Activated T-cell treated with anti-CD3 and anti-CD28 coated beads, Interleukin-2, amount 50 U/mL, for 24 hours (primary cell): ENCODE results near the gene LZTR1.
"Not testable (repeated sequence)": the region's sequence is repeated elsewhere in the genome, so short reads cannot be mapped to it uniquely, and the experiment has no call there.

Experiments
- DNase-seq: peaks from one replicate; pipeline ENCODE4 v3.0.0-alpha.2; 2020
- H3K27ac Mint-ChIP-seq: 2 replicates; pipeline ENCODE4 v1.8.0; 2020; ENCODE audit warnings: mild to moderate bottlenecking, mixed read lengths
- H3K27me3 Mint-ChIP-seq: 2 replicates; pipeline ENCODE4 v1.8.0; 2020; ENCODE audit warnings: mixed read lengths
- H3K36me3 Mint-ChIP-seq: 2 replicates; pipeline ENCODE4 v1.8.0; 2020; ENCODE audit warnings: low read depth, mixed read lengths
- H3K4me1 Mint-ChIP-seq: 2 replicates; pipeline ENCODE4 v1.8.0; 2020; ENCODE audit warnings: low read depth, mixed read lengths
- H3K4me3 Mint-ChIP-seq: 2 replicates; pipeline ENCODE4 v1.8.0; 2020; ENCODE audit warnings: mild to moderate bottlenecking, moderate library complexity, mixed read lengths
- H3K9me3 Mint-ChIP-seq: 2 replicates; pipeline ENCODE4 v1.8.0; 2020; ENCODE audit warnings: mixed read lengths

LZTR1 gene

GRCh38 chr22:20981787-20982562 lies at the start of gene LZTR1:
LZTR1 (plus strand) TSS chr22:20982297; CDS start chr22:20982372, 75 bp downstream.
- H3K36me3 Mint-ChIP-seq = peaks cover 48% of the 10 kb centered on the region
- peak within 1 kb of the TSS; percentile 90 for H3K27ac Mint-ChIP-seq
- H3K9me3 Mint-ChIP-seq = no peaks in the 10 kb centered on the region
- peak within 1 kb of the TSS; percentile 91 for H3K4me3 Mint-ChIP-seq
- no peaks in the 10 kb centered on the region for H3K27me3 Mint-ChIP-seq
- DNase-seq = peak; percentile 86
- peaks cover 40% of the 10 kb centered on the region for H3K4me1 Mint-ChIP-seq

DNA sequence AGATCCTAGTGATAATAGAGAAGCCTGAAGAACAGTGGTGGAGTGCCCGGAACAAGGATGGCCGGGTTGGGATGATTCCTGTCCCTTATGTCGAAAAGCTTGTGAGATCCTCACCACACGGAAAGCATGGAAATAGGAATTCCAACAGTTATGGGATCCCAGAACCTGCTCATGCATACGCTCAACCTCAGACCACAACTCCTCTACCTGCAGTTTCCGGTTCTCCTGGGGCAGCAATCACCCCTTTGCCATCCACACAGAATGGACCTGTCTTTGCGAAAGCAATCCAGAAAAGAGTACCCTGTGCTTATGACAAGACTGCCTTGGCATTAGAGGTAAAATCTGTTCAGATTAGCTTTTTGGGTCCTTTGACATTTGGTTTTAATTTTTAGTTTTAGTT lies 48.2 kb upstream of the LZTR1 start:
- peaks cover 73% of the 10 kb centered on the region for H3K36me3 Mint-ChIP-seq
- H3K27me3 Mint-ChIP-seq = no peaks in the 10 kb centered on the region
- H3K27ac Mint-ChIP-seq = peak overlapping the region; percentile 9
- peaks cover 71% of the 10 kb centered on the region for H3K4me1 Mint-ChIP-seq
- no peak for DNase-seq
- H3K4me3 Mint-ChIP-seq = no peak overlapping the region
- H3K9me3 Mint-ChIP-seq = no peaks in the 10 kb centered on the region

DNA sequence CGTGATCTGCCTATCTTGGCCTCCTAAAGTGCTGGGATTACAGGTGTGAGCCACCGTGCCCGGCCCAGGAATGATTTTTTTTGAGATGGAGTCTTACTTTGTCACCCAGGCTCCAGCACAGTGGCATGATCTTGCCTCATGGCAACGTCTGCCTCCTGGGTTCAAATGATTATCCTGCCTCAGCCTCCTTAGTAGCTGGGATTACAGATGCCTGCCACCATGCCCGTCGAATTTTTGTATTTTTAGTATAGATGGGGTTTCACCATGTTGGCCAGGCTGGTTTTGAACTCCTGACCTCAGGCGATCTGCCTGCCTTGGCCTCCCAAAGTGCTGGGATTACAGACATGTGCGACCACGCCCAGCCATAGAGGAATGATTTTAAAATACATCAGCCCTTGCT lies 47.0 kb upstream of the LZTR1 start:
- not testable (repeated sequence) for DNase-seq, H3K9me3 Mint-ChIP-seq, H3K4me3 Mint-ChIP-seq, H3K27me3 Mint-ChIP-seq
- Mint-ChIP-seq H3K27ac (peak overlapping the region; percentile 33), H3K4me1 (peaks cover 70% of the 10 kb centered on the region), H3K36me3 (peaks cover 78% of the 10 kb centered on the region)

- H3K27me3 Mint-ChIP-seq, H3K9me3 Mint-ChIP-seq, H3K4me3 Mint-ChIP-seq, DNase-seq: not testable (repeated sequence)
- Mint-ChIP-seq H3K27ac (peak overlapping the region; percentile 67), H3K36me3 (peaks cover 83% of the 10 kb centered on the region), H3K4me1 (peaks cover 75% of the 10 kb centered on the region)
Observed at GRCh38 chr22:20935780-20936539, 46.1 kb upstream of the LZTR1 start.

- DNase-seq = no peak
- Mint-ChIP-seq H3K27ac (peak overlapping the region; percentile 51), H3K4me3 (no peak overlapping the region), H3K27me3 (no peaks in the 10 kb centered on the region), H3K9me3 (no peaks in the 10 kb centered on the region), H3K36me3 (peaks cover 87% of the 10 kb centered on the region), H3K4me1 (peaks cover 77% of the 10 kb centered on the region)
Observed at GRCh38 chr22:20937031-20937793, 44.9 kb upstream of the LZTR1 start.

GRCh38 chr22:20937794-20938671 lies 44.1 kb upstream of the LZTR1 start:
- Mint-ChIP-seq H3K36me3 (peaks cover 90% of the 10 kb centered on the region), H3K27me3 (no peaks in the 10 kb centered on the region), H3K27ac (no peak overlapping the region), H3K9me3 (no peaks in the 10 kb centered on the region), H3K4me1 (peaks cover 78% of the 10 kb centered on the region), H3K4me3 (no peak overlapping the region)
- no peak for DNase-seq

DNA sequence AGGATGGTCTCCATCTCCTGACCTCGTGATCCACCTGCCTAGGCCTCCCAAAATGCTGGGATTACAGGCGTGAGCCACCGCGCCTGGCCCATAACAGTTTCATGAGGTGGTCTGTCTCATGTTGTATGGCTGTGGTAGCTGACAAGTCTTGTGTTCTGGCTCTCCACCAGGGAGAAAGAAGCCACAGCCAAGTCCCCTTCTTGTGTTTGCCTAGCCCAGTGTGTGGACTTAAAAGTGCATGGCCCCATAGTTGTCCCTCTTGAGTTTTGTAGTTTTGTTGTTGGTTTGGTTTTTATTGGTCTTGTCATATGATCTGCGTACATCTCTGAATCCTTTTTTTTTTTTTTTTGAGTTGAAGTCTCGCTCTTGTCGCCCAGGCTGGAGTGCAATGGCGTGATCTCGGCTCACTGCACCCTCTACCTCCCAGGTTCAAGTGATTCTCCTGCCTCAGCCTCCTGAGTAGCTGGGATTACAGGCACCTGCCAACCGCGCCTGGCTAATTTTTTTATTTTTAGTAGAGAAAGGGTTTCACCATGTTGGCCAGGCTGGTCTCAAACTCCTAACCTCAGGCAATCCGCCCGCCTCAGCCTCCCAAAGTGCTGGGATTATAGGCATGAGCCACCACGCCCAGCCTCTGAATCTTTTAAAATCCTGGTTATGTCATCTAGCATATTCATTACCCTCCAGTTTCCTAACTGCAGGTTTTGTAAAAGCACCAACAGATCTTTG lies 42.5 kb upstream of the LZTR1 start:
- peaks cover 87% of the 10 kb centered on the region for H3K36me3 Mint-ChIP-seq
- not testable (repeated sequence) for H3K27me3 Mint-ChIP-seq, H3K27ac Mint-ChIP-seq

DNA sequence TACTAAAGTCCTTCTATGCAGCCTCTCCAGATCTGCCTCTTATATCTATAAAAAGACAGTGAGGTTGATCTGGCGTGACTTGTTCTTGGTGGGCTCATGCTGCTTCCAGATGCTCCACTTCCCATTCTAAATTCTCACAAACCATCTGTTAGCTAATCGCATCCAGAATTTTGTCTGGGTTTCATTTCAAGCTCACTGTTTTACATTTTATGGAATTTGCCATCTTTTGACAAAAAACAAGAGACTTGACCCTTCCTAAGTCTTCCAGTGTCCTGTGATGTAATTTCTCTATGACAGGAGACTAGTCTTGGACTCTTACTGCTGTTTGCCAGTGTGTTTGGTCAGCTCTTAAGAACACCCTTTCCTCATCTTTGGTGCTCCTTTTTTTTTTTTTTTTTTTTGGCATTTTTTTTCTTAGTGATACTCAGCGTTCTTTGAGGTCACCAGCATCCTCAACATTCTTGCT lies 41.9 kb upstream of the LZTR1 start:
- DNase-seq = no peak
- no peak overlapping the region for H3K4me3 Mint-ChIP-seq
- peaks cover 75% of the 10 kb centered on the region for H3K4me1 Mint-ChIP-seq
- H3K27ac Mint-ChIP-seq = peak overlapping the region; percentile 16
- H3K36me3 Mint-ChIP-seq = peaks cover 85% of the 10 kb centered on the region
- H3K27me3 Mint-ChIP-seq = no peaks in the 10 kb centered on the region
- no peaks in the 10 kb centered on the region for H3K9me3 Mint-ChIP-seq

More for the DNA sequence above, 42.5 kb upstream of the LZTR1 start:
- not testable (repeated sequence) for H3K9me3 Mint-ChIP-seq, H3K4me3 Mint-ChIP-seq, DNase-seq
- H3K4me1 Mint-ChIP-seq = peaks cover 77% of the 10 kb centered on the region

- H3K9me3 Mint-ChIP-seq = no peaks in the 10 kb centered on the region
- peaks cover 86% of the 10 kb centered on the region for H3K36me3 Mint-ChIP-seq
- H3K27me3 Mint-ChIP-seq = no peaks in the 10 kb centered on the region
- no peak overlapping the region for H3K4me3 Mint-ChIP-seq
- no peak for DNase-seq
- H3K27ac Mint-ChIP-seq = no peak overlapping the region
- H3K4me1 Mint-ChIP-seq = peaks cover 77% of the 10 kb centered on the region
Observed at GRCh38 chr22:20940904-20941385, 41.2 kb upstream of the LZTR1 start.

GRCh38 chr22:20942203-20942902 lies 39.7 kb upstream of the LZTR1 start:
- not testable (repeated sequence) for H3K4me3 Mint-ChIP-seq, H3K27ac Mint-ChIP-seq

GRCh38 chr22:20943104-20943933 lies 38.8 kb upstream of the LZTR1 start:
- no peak for DNase-seq
- Mint-ChIP-seq H3K27me3 (no peaks in the 10 kb centered on the region), H3K36me3 (peaks cover 83% of the 10 kb centered on the region), H3K9me3 (no peaks in the 10 kb centered on the region), H3K4me1 (peaks cover 73% of the 10 kb centered on the region), H3K4me3 (no peak overlapping the region), H3K27ac (no peak overlapping the region)

More at GRCh38 chr22:20942203-20942902, 39.7 kb upstream of the LZTR1 start:
- not testable (repeated sequence) for DNase-seq, H3K27me3 Mint-ChIP-seq, H3K9me3 Mint-ChIP-seq
- H3K36me3 Mint-ChIP-seq = peaks cover 84% of the 10 kb centered on the region
- peaks cover 75% of the 10 kb centered on the region for H3K4me1 Mint-ChIP-seq

DNA sequence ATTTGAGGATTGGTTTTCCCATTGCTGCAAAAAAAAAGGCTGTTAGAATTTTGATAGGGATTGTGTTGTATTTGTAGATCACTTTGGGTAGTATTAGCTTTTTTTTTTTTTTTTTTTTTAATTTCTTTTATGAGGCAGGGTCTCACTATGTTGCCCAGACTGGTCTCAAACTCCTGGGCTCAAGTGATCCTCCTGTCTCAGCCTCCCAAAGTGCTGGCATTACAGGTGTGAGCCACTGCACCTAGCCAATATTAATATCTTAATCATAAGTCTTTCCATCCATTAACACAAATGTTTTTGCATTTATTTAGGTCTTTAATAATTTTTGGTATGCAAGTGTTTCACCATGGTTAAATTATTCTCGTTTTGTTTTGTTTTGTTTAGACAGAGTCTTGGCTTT lies 38.1 kb upstream of the LZTR1 start:
- H3K4me1 Mint-ChIP-seq = peaks cover 72% of the 10 kb centered on the region
- no peaks in the 10 kb centered on the region for H3K27me3 Mint-ChIP-seq
- H3K27ac Mint-ChIP-seq = no peak overlapping the region
- DNase-seq = no peak
- H3K4me3 Mint-ChIP-seq = no peak overlapping the region
- no peaks in the 10 kb centered on the region for H3K9me3 Mint-ChIP-seq
- peaks cover 82% of the 10 kb centered on the region for H3K36me3 Mint-ChIP-seq
